AG04450 (cell line): ENCODE results near the gene PKN2. TPM values are rescaled to one million over a fixed set of nuclear protein-coding genes. Genes with fewer than 3 reads are reported as not detected.
A peak's percentile ranks its signal among the peaks of the same experiment; 100 is the strongest.

Experiments used
- CTCF ChIA-PET: fragments of 300-600, 350-600 bp; formaldehyde crosslinking; extraction: SDS; loops from one replicate; lab custom pipeline; 2022; ENCODE audit warnings: antibody characterized with exemption, inconsistent platforms; lab: Charles Lee
- POLR2A ChIA-PET: fragments of 350-600 bp; formaldehyde crosslinking; extraction: SDS; loops from one replicate; lab custom pipeline; 2021; ENCODE audit warnings: antibody characterized with exemption, inconsistent platforms; lab: Yijun Ruan, JAX
- DNase-seq: peaks from one replicate; pipeline ENCODE4 v3.0.0-alpha.2; 2011; ENCODE audit warnings: low read depth, low spot score
- H3K27ac ChIP-seq: one replicate; pipeline ENCODE4 v1.5.1; 2012; ENCODE audit warnings: low read depth, low read length, control low read depth
- H3K27me3 ChIP-seq: one replicate; pipeline ENCODE4 v1.6.0; 2012; ENCODE audit warnings: low read length; ENCODE audit not compliant: control insufficient read depth, insufficient read depth
- H3K4me3 ChIP-seq: 2 replicates; pipeline ENCODE4 v1.5.1; 2011; ENCODE audit warnings: mild to moderate bottlenecking, low read depth, low read length, control low read depth
- H3K9me3 ChIP-seq: 2 replicates; pipeline ENCODE4 v1.5.1; 2012; ENCODE audit warnings: low read length; ENCODE audit not compliant: control insufficient read depth, insufficient read depth
- CTCF ChIP-seq: IDR thresholded peaks from 2 replicates; pipeline ENCODE4 v1.5.1; 2011; ENCODE audit warnings: low read depth, low read length, control low read depth, inconsistent platforms
- polyA plus RNA-seq: library from polyadenylated mRNA; depleted of rRNA; stranded (reverse); fragments of >200 nt; gene quantifications from 2 replicates; pipeline ENCODE4 v1.2.3, GENCODE V29; 2011

The PKN2 gene
- polyA plus RNA-seq, 1 experiment: 35.9 TPM

- ChIA-PET POLR2A (no interaction called here), CTCF (interaction anchor here (1.0 to 2.8 kb wide), 12 partner anchors 11 to 249 kb away, joined by 3 to 38 read pairs (median 5); no protein-coding TSS in a partner anchor)
- no peak for TF ChIP-seq CTCF
- Histone ChIP-seq H3K9me3 (peaks cover 3% of the 10 kb centered on the region; the same call in 1 of the 2 replicates), H3K27ac (no peak overlapping the region), H3K4me3 (no peak overlapping the region), H3K27me3 (no peaks in the 10 kb centered on the region)
- DNase-seq: no peak
Measured at GRCh38 chr1:88735382-88735781, 51.3 kb downstream of the PKN2 start.

GRCh38 chr1:88735909-88736308, 51.8 kb downstream of the PKN2 start:
- no peak for DNase-seq
- no peaks in the 10 kb centered on the region for H3K27me3 ChIP-seq
- POLR2A ChIA-PET: no interaction called here
- H3K9me3 ChIP-seq: peaks cover 3% of the 10 kb centered on the region; the same call in 1 of the 2 replicates
- H3K4me3 ChIP-seq: no peak overlapping the region
- no peak for TF ChIP-seq CTCF
- H3K27ac ChIP-seq: no peak overlapping the region
- CTCF ChIA-PET: interaction anchor here (0.6 to 2.8 kb wide), 19 partner anchors 11 to 249 kb away, joined by 3 to 38 read pairs (median 4); no protein-coding TSS in a partner anchor

- no peak for DNase-seq
- ChIA-PET POLR2A (no interaction called here), CTCF (interaction anchor here (0.6 to 2.8 kb wide), 18 partner anchors 10 to 248 kb away, joined by 3 to 38 read pairs (median 4); no protein-coding TSS in a partner anchor)
- no peak overlapping the region for H3K27ac ChIP-seq
- H3K9me3 ChIP-seq: peaks cover 3% of the 10 kb centered on the region; the same call in 1 of the 2 replicates
- H3K27me3 ChIP-seq: no peaks in the 10 kb centered on the region
- no peak overlapping the region for H3K4me3 ChIP-seq
- peak; percentile 68 for TF ChIP-seq CTCF
Measured at GRCh38 chr1:88736633-88737248, 52.7 kb downstream of the PKN2 start.

GRCh38 chr1:88737338-88737927, 53.4 kb downstream of the PKN2 start:
- POLR2A ChIA-PET: no interaction called here

More at GRCh38 chr1:88737338-88737927, 53.4 kb downstream of the PKN2 start:
- H3K27me3 ChIP-seq: no peaks in the 10 kb centered on the region
- no peak for DNase-seq
- CTCF ChIA-PET: interaction anchor here (0.6 to 2.8 kb wide), 6 partner anchors 12 to 147 kb away, joined by 3 to 38 read pairs (median 5); no protein-coding TSS in a partner anchor
- TF ChIP-seq CTCF: no peak
- H3K4me3 ChIP-seq: no peak overlapping the region
- no peak overlapping the region for H3K27ac ChIP-seq
- peaks cover 3% of the 10 kb centered on the region; the same call in 1 of the 2 replicates for H3K9me3 ChIP-seq
